AG04450 (cell line): ENCODE results near the gene SMYD2. TPM values are rescaled to one million over a fixed set of nuclear protein-coding genes. Genes with fewer than 3 reads are reported as not detected.

Source experiments
- CTCF ChIA-PET: fragments of 300-600, 350-600 bp; formaldehyde crosslinking; extraction: SDS; loops from one replicate; lab custom pipeline; 2022; ENCODE audit warnings: antibody characterized with exemption, inconsistent platforms; lab: Charles Lee
- POLR2A ChIA-PET: fragments of 350-600 bp; formaldehyde crosslinking; extraction: SDS; loops from one replicate; lab custom pipeline; 2021; ENCODE audit warnings: antibody characterized with exemption, inconsistent platforms; lab: Yijun Ruan, JAX
- DNase-seq: peaks from one replicate; pipeline ENCODE4 v3.0.0-alpha.2; 2011; ENCODE audit warnings: low read depth, low spot score
- H3K27ac ChIP-seq: one replicate; pipeline ENCODE4 v1.5.1; 2012; ENCODE audit warnings: low read depth, low read length, control low read depth
- H3K27me3 ChIP-seq: one replicate; pipeline ENCODE4 v1.6.0; 2012; ENCODE audit warnings: low read length; ENCODE audit not compliant: control insufficient read depth, insufficient read depth
- H3K4me3 ChIP-seq: 2 replicates; pipeline ENCODE4 v1.5.1; 2011; ENCODE audit warnings: mild to moderate bottlenecking, low read depth, low read length, control low read depth
- H3K9me3 ChIP-seq: 2 replicates; pipeline ENCODE4 v1.5.1; 2012; ENCODE audit warnings: low read length; ENCODE audit not compliant: control insufficient read depth, insufficient read depth
- CTCF ChIP-seq: IDR thresholded peaks from 2 replicates; pipeline ENCODE4 v1.5.1; 2011; ENCODE audit warnings: low read depth, low read length, control low read depth, inconsistent platforms
- polyA plus RNA-seq: library from polyadenylated mRNA; depleted of rRNA; stranded (reverse); fragments of >200 nt; gene quantifications from 2 replicates; pipeline ENCODE4 v1.2.3, GENCODE V29; 2011

The SMYD2 gene
- polyA plus RNA-seq, 1 experiment = 54.7 TPM

GRCh38 chr1:214352838-214353237, 71.9 kb downstream of the SMYD2 start:
- no peak for TF ChIP-seq CTCF
- CTCF ChIA-PET = interaction anchor here (0.6 to 1.5 kb wide), 6 partner anchors 13 to 213 kb away, joined by 3 to 10 read pairs (median 3); no protein-coding TSS in a partner anchor
- POLR2A ChIA-PET = no interaction called here
- DNase-seq = no peak
- H3K27ac ChIP-seq = no peak overlapping the region
- no peaks in the 10 kb centered on the region for H3K27me3 ChIP-seq
- no peak overlapping the region for H3K4me3 ChIP-seq
- no peaks in the 10 kb centered on the region for H3K9me3 ChIP-seq

DNA sequence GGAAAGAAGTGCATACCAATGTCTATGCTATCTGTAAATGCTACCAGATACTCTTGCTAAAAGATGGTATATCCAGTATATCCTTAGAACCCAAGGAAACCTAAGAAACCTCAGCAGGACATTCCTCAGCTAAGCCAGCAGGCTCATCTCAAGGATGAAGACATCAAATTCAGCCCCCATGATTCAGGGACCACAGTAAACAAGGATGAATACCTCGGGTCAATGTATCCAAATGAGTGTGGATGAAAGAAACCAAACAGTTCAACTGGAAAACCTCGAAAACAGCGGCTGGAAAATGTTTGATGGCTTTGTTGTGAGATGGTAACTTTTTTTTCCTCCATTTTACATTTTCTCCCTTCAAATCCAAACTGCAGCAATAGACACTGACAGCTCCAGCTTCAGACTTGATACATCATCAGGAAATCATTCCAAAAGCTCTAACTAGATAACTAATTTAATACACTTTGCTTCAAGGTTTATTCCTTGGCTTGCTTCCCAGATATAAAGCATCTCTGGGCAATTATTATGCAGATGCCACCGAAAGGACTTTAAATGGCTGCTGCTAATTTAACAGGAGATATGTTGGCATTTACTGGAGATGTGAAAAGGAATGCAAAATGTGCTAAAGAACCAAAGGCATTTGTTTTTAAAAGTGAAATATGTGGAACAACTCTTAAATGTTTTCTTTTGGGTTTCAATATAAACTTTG, 73.6 kb downstream of the SMYD2 start:
- POLR2A ChIA-PET = interaction anchor here (0.6 to 0.9 kb wide), 2 partner anchors 8 to 118 kb away, joined by 3 read pairs; no protein-coding TSS in a partner anchor
- CTCF ChIA-PET = interaction anchor here (0.6 to 2.7 kb wide), 7 partner anchors 11 to 231 kb away, joined by 3 to 23 read pairs (median 3); no protein-coding TSS in a partner anchor
- no peak for TF ChIP-seq CTCF
- Histone ChIP-seq H3K9me3 (no peaks in the 10 kb centered on the region), H3K4me3 (no peak overlapping the region), H3K27ac (no peak overlapping the region), H3K27me3 (no peaks in the 10 kb centered on the region)
- peak; percentile 59 for DNase-seq

GRCh38 chr1:214360116-214360515, 79.2 kb downstream of the SMYD2 start:
- Histone ChIP-seq H3K4me3 (no peak overlapping the region), H3K27ac (no peak overlapping the region), H3K9me3 (no peaks in the 10 kb centered on the region), H3K27me3 (no peaks in the 10 kb centered on the region)
- CTCF ChIA-PET = interaction anchor here (0.6 to 3.6 kb wide), 4 partner anchors 28 to 1167 kb away, joined by 3 to 13 read pairs (median 3); no protein-coding TSS in a partner anchor
- TF ChIP-seq CTCF = no peak
- POLR2A ChIA-PET = no interaction called here
- DNase-seq = no peak

- no peak for DNase-seq
- no peak for TF ChIP-seq CTCF
- H3K4me3 ChIP-seq = no peak overlapping the region
- no peak overlapping the region for H3K27ac ChIP-seq
- no peaks in the 10 kb centered on the region for H3K27me3 ChIP-seq
- ChIA-PET POLR2A (no interaction called here), CTCF (interaction anchor here (0.9 to 3.6 kb wide), 4 partner anchors 28 to 1167 kb away, joined by 3 to 13 read pairs (median 4); no protein-coding TSS in a partner anchor)
- H3K9me3 ChIP-seq = no peaks in the 10 kb centered on the region
Measured at GRCh38 chr1:214360525-214361164, 79.7 kb downstream of the SMYD2 start.

DNA sequence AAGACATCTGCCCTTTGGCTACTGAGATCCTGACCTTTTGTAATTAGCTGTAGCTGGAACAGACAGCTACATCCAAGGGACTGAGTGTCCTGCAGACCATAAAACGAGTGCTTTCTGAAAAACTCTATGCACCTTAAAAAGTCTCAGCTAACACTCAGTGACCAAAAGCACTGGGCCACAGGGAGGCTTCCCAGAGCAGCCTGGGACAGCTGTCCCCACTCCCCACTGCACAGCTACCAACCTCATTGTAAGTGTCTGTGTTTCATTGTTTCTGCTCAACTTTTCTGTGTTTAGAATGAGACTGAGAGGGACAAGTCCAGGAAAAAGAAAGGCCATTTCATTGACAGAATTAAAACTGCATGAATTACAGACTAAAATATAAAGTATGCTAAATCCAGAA, 80.7 kb downstream of the SMYD2 start:
- CTCF ChIA-PET = interaction anchor here (1.0 to 3.6 kb wide), 2 partner anchors 29 to 101 kb away, joined by 5 to 13 read pairs; no protein-coding TSS in a partner anchor
- TF ChIP-seq CTCF = no peak
- POLR2A ChIA-PET = no interaction called here
- Histone ChIP-seq H3K9me3 (no peaks in the 10 kb centered on the region), H3K27ac (no peak overlapping the region), H3K4me3 (no peak overlapping the region), H3K27me3 (no peaks in the 10 kb centered on the region)
- DNase-seq = no peak
